Activated naive CD8-positive, alpha-beta T cell (primary cell): ENCODE measurements around the gene TBXAS1.

Experiments used
- H3K27ac Mint-ChIP-seq: one replicate; pipeline ENCODE4 v1.8.0; 2021; ENCODE audit warnings: mixed read lengths
- H3K27me3 Mint-ChIP-seq: one replicate; pipeline ENCODE4 v1.8.0; 2021; ENCODE audit warnings: mixed read lengths
- H3K36me3 Mint-ChIP-seq: one replicate; pipeline ENCODE4 v1.8.0; 2021; ENCODE audit warnings: mixed read lengths
- H3K4me1 Mint-ChIP-seq: one replicate; pipeline ENCODE4 v1.8.0; 2021; ENCODE audit warnings: low read depth, mixed read lengths
- H3K4me3 Mint-ChIP-seq: one replicate; pipeline ENCODE4 v1.8.0; 2021; ENCODE audit warnings: mild to moderate bottlenecking, mixed read lengths
- H3K9me3 Mint-ChIP-seq: one replicate; pipeline ENCODE4 v1.8.0; 2021; ENCODE audit warnings: low read depth, mixed read lengths

The TBXAS1 gene

DNA sequence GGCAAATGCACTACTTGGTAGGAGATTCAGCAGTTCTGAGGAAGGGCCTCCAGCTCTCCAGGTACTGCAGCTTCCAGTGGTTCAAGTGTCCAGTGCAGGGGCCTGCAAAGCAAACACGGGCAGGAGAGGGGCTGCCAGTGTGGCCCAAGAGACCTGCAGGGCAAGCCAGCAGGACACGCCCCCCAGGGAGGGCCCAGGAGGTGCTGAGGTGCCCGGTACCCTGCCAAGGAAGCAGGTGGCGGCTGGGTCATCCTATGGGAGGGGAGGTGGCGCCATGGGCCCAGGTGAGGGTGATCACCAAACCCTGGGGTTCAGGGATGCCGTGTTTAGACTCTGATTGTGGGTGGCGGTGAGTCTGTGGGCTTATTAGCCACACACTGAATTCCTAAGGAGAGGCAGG, 188.0 kb downstream of the TBXAS1 start:
- H3K4me1 Mint-ChIP-seq, result no peaks in the 10 kb centered on the region
- no peaks in the 10 kb centered on the region for H3K9me3 Mint-ChIP-seq
- no peak overlapping the region for H3K27ac Mint-ChIP-seq
- H3K36me3 Mint-ChIP-seq, result peaks cover 3% of the 10 kb centered on the region
- no peak overlapping the region for H3K4me3 Mint-ChIP-seq
- no peaks in the 10 kb centered on the region for H3K27me3 Mint-ChIP-seq

- H3K36me3 Mint-ChIP-seq, result peaks cover 3% of the 10 kb centered on the region
- H3K27me3 Mint-ChIP-seq, result no peaks in the 10 kb centered on the region
- no peaks in the 10 kb centered on the region for H3K9me3 Mint-ChIP-seq
- no peak overlapping the region for H3K27ac Mint-ChIP-seq
- H3K4me3 Mint-ChIP-seq, result no peak overlapping the region
- H3K4me1 Mint-ChIP-seq, result no peaks in the 10 kb centered on the region
These were observed 188.5 kb downstream of the TBXAS1 start for GRCh38 chr7:140017543-140017942.

- H3K9me3 Mint-ChIP-seq, result no peaks in the 10 kb centered on the region
- no peaks in the 10 kb centered on the region for H3K27me3 Mint-ChIP-seq
- H3K36me3 Mint-ChIP-seq, result peaks cover 3% of the 10 kb centered on the region
- H3K4me1 Mint-ChIP-seq, result no peaks in the 10 kb centered on the region
- H3K27ac Mint-ChIP-seq, result no peak overlapping the region
- no peak overlapping the region for H3K4me3 Mint-ChIP-seq
These were observed 189.3 kb downstream of the TBXAS1 start for GRCh38 chr7:140018125-140019043.

- Mint-ChIP-seq H3K27me3 (no peaks in the 10 kb centered on the region), H3K36me3 (peaks cover 3% of the 10 kb centered on the region), H3K27ac (no peak overlapping the region), H3K4me3 (no peak overlapping the region), H3K9me3 (no peaks in the 10 kb centered on the region), H3K4me1 (no peaks in the 10 kb centered on the region)
These were observed 190.1 kb downstream of the TBXAS1 start for GRCh38 chr7:140019172-140019571.

DNA sequence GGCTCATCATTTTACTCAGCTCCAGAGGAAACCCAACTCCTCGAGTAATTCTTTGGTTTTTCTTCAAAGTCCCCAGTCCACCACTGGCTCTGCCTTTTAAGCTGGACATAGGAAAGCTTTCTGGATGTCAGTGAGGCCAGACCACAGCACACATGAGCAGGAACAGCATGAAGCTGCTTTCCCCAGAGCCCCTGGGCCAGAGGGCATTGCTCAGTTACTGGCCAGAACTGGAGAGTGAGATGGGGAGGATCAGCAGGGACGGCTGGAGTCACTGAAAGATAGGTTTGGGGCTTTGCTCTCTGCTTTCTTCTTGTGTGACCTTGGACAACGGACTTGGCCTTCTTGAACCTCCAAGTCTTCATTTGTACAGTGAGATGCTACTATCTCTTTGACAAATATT, 190.5 kb downstream of the TBXAS1 start:
- Mint-ChIP-seq H3K9me3 (no peaks in the 10 kb centered on the region), H3K4me1 (no peaks in the 10 kb centered on the region), H3K36me3 (peaks cover 3% of the 10 kb centered on the region), H3K27ac (no peak overlapping the region), H3K4me3 (no peak overlapping the region), H3K27me3 (no peaks in the 10 kb centered on the region)

DNA sequence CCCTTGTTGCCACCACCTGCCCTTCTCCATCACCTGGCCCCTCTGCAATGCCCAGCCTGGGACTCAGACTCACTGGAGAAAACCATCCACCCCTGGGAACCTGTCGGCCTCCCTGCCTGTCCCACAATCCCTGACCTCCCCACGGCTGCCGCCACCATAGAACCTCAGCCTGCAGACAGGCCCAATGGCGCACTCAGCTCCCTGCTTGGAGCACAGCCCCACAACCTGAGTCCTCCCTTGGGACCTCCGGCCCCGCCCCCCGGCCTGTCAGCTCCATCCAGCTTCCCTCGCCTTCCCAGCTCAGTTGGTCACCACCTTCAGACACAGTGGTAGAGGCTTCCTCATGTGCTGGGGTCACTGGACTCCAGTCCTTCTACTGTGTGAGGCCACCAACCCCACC, 192.5 kb downstream of the TBXAS1 start:
- Mint-ChIP-seq H3K4me3 (no peak overlapping the region), H3K27me3 (no peaks in the 10 kb centered on the region), H3K36me3 (peaks cover 6% of the 10 kb centered on the region), H3K9me3 (no peaks in the 10 kb centered on the region), H3K4me1 (no peaks in the 10 kb centered on the region), H3K27ac (no peak overlapping the region)

DNA sequence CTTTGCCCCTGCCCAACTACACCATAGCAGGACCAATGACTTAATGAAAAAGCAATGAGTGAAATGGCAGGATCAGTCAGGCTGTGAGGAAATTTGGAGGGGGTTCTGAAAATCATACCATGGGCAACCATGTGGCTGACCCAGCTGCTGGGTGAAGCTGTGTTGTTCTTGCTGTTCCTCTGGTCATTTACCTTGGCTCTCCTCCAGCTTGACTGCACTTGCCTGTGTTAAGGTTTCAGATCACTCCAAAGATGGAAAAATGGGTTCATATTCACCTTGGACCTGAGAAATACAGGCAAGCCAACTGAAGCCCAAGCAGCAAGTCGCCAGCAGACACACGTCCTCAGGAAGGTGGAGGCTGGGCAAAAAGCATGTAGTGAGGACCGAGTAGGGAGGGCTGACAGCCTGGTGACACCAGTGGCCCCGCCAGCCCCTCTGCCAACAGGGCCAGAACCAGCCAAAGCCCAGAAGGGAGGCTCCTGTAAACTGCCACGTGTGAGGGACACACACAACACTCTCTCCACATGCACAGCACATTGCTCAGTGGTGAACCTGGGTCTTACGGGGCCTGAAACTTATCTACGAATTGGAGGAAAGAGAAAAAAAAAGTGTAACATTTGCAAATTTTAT, 193.6 kb downstream of the TBXAS1 start:
- Mint-ChIP-seq H3K9me3 (no peaks in the 10 kb centered on the region), H3K36me3 (peaks cover 6% of the 10 kb centered on the region), H3K27ac (no peak overlapping the region), H3K27me3 (no peaks in the 10 kb centered on the region), H3K4me3 (no peak overlapping the region), H3K4me1 (no peaks in the 10 kb centered on the region)

DNA sequence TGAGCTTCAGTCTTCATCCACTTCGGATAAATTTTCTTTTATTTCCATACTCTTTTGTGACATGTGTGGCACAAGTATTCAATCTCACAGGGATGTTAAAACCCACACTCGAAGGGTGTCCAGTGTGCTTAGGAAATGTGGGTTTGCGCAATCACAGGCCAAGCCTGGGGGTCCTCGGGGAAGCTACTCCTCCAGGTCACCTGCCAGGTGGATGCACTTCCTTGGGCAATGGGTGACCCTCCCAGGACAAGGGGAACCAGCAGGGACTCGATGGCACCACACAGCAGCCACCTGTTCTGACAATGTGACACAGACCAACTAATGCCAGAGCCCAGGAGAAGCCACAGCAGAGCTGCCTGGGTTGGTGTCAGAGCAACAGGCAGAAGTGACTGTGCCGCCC, 194.7 kb downstream of the TBXAS1 start:
- Mint-ChIP-seq H3K27me3 (no peaks in the 10 kb centered on the region), H3K9me3 (no peaks in the 10 kb centered on the region), H3K27ac (no peak overlapping the region), H3K36me3 (peaks cover 6% of the 10 kb centered on the region), H3K4me1 (no peaks in the 10 kb centered on the region), H3K4me3 (no peak overlapping the region)

DNA sequence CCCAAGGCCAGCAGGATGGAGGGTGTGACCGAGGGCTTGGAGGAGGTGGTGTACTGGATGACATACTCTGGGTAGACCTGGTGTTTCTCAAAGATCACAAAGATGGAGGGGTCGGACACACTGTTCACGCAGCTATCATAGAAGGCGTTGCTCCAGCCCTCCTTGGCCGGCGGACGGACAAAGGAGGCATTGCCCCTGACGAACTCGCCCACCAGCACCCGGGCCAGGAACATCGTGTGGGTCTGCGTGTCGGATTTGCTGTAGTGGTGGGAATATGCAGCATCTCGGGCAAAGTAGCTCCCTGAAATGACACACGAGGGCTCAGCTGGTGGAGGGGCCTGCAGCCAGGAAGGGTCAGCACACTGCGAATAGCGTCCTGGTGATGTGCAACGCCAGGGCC, 195.5 kb downstream of the TBXAS1 start:
- H3K27ac Mint-ChIP-seq, result no peak overlapping the region
- no peaks in the 10 kb centered on the region for H3K27me3 Mint-ChIP-seq
- H3K9me3 Mint-ChIP-seq, result no peaks in the 10 kb centered on the region
- no peaks in the 10 kb centered on the region for H3K4me1 Mint-ChIP-seq
- peaks cover 6% of the 10 kb centered on the region for H3K36me3 Mint-ChIP-seq
- H3K4me3 Mint-ChIP-seq, result no peak overlapping the region

DNA sequence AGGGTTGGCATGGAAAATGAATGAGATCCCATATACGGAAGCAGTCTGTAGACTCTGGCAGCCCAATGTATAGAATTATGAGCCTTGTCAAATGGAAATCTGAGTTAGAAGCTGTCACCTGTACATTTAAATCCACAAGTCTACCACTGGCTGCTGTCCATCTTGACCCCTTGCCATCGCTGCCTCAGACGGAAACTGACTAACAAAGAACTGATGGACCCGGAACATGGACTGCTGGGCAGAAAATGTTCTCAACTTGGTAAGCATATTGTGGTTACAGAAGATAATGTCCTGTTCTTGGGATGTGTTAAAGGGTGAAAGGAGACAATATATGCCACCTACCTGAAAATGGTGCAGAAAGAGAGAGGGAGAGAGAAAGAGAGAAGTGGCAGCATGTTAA, 196.2 kb downstream of the TBXAS1 start:
- Mint-ChIP-seq H3K27me3 (no peaks in the 10 kb centered on the region), H3K36me3 (peaks cover 6% of the 10 kb centered on the region), H3K9me3 (no peaks in the 10 kb centered on the region), H3K4me1 (no peaks in the 10 kb centered on the region), H3K27ac (no peak overlapping the region), H3K4me3 (no peak overlapping the region)

- H3K4me1 Mint-ChIP-seq, result no peaks in the 10 kb centered on the region
These were observed 196.9 kb downstream of the TBXAS1 start for GRCh38 chr7:140025814-140026433.

DNA sequence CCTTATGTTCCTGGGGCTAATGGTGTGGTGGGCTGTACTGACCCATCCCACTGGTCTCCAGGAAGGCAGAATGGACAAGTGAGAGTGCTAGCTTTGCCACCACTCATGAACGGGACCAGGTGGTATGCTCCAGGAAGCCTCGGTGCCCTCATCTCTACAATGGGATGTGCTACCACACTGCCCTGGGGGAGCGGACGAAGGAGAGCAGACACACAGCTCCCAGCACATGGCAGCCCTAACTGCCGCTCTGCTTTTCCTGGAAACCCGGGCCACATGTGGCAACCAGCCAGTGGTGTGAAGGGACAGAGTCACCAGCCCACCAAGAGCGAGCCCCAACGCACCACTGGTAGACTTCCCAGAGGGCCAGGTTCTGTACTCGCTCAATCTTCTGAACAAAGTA, 197.9 kb downstream of the TBXAS1 start:
- Mint-ChIP-seq H3K4me1 (no peaks in the 10 kb centered on the region), H3K27me3 (no peaks in the 10 kb centered on the region), H3K27ac (no peak overlapping the region), H3K4me3 (no peak overlapping the region), H3K36me3 (peaks cover 6% of the 10 kb centered on the region), H3K9me3 (no peaks in the 10 kb centered on the region)

More at GRCh38 chr7:140025814-140026433, 196.9 kb downstream of the TBXAS1 start:
- Mint-ChIP-seq H3K9me3 (no peaks in the 10 kb centered on the region), H3K36me3 (peaks cover 8% of the 10 kb centered on the region), H3K27me3 (no peaks in the 10 kb centered on the region), H3K4me3 (no peak overlapping the region), H3K27ac (no peak overlapping the region)

DNA sequence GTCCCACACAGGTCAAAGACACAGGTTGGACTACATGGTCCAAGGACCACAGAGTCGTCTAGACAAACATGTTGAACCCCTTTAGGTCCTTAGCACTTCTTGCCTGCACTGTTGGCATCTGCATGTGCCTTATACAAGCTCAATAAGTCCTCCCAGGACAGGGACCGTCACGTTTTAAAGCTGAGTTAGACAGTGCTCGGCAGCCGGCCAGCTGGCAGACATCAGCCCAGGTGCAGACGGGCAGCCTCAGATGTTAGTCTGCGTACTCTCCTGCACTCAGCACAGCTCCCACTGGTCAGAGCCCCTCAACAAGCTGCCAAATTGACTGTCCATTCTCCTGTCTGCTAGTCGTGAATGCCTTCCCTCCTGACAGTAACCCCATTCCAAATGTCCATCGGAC, 198.8 kb downstream of the TBXAS1 start:
- Mint-ChIP-seq H3K4me1 (peaks cover 3% of the 10 kb centered on the region), H3K9me3 (no peaks in the 10 kb centered on the region), H3K27me3 (no peaks in the 10 kb centered on the region), H3K36me3 (peaks cover 5% of the 10 kb centered on the region), H3K4me3 (no peak overlapping the region), H3K27ac (no peak overlapping the region)

DNA sequence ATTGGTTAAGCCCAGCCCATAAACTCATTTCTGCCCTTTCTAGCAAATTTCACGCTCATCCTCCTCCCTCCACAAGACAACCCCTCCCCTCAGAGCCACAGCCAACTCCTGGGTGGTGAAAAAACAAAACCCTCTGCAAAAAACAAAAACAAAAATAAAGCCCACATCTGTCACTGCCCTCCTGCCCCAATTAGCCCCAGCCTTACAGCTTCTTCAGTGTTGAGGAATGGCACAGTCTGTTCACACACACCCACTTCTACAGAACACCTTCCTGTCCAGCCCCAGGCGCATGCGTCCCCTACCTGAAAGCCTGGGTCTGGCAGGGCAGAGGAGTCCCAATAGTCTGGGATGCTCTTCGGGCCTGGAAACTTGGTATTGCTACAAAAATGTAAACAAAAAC, 199.2 kb downstream of the TBXAS1 start:
- Mint-ChIP-seq H3K36me3 (peaks cover 5% of the 10 kb centered on the region), H3K27me3 (no peaks in the 10 kb centered on the region), H3K9me3 (no peaks in the 10 kb centered on the region), H3K4me3 (no peak overlapping the region), H3K27ac (no peak overlapping the region), H3K4me1 (peaks cover 3% of the 10 kb centered on the region)

GRCh38 chr7:140029072-140029471, 200.0 kb downstream of the TBXAS1 start:
- peaks cover 7% of the 10 kb centered on the region for H3K36me3 Mint-ChIP-seq
- peaks cover 3% of the 10 kb centered on the region for H3K4me1 Mint-ChIP-seq
- H3K27me3 Mint-ChIP-seq, result no peaks in the 10 kb centered on the region
- H3K27ac Mint-ChIP-seq, result no peak overlapping the region
- no peaks in the 10 kb centered on the region for H3K9me3 Mint-ChIP-seq
- H3K4me3 Mint-ChIP-seq, result no peak overlapping the region
